Measurements from ENCODE around the gene C19orf38. TPM values are rescaled to one million over a fixed set of nuclear protein-coding genes. Genes with fewer than 3 reads are reported as not detected.
A peak's percentile ranks its signal among the peaks of the same experiment; 100 is the strongest.

C19orf38 gene
- total and polyA plus RNA-seq, 9 of the 15 experiments (the other 6 are each of a cell fraction or from before 2014, with no cell fraction given) = 0.14 to 0.18 TPM; not detected in 7

DNA sequence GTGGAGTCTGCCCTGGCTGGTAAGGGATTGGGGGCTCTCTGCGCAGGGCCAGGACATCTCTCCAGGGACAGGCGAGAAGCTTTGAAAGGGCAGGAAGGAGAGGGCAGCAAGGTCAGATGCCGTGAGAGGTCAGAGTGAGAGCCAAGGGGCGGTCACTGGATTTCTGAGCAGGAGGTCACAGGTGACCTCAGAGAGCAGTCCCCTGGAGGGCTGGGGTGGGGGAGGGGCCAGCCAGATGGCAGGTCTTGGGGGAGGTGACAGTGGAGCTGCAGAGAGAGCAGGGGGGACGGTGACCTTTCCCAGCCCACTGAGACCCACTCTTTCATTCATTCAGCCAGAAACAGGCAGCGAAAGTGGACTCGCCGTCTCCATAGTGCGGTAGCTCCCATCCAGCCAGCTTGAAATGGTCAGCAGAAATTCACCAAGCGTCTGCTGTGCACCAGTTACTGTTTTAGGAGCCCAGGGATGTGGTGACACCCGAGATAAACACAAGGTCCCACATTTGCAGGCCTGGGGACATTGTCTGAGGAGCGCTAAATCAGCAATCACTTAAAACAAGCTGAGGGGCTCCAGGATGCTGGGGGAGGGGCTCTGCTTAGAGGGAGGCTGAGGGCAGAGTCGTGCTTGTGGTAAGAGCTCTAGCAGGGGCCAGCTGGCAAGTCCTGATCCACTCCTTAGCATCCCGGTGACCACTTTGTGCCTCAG is 33.3 kb downstream of the C19orf38 start:
- Histone ChIP-seq H3K4me3 (no peak overlapping the region), H3K4me2 (ENCODE audit: insufficient read depth, low read length) (0 out of 2 replicates have a peak overlapping the region, but pooled peaks have one; percentile 10), H3K27me3 (ENCODE audit: control insufficient read depth in 2 of 2, insufficient read depth in 2 of 2, low read length in 2 of 2) (no peaks in the 10 kb centered on the region; a peak in 1 of 5 replicates), H3K4me1 (replicated peaks in 1 of 2; ENCODE audit: control insufficient read depth in 2 of 2, insufficient read depth in 2 of 2, low read length in 2 of 2) (peaks cover 53 to 70% of the 10 kb centered on the region in 2 experiments), H2AFZ (ENCODE audit: low read depth, low read length) (no peak overlapping the region), H3K79me2 (ENCODE audit: control insufficient read depth, insufficient read depth, low read length) (peaks cover 89% of the 10 kb centered on the region), H3K27ac (ENCODE audit: extremely low read depth, low read depth, low read length) (peak overlapping the region; percentile 61; the same call in 2 of the 3 replicates), H4K20me1 (replicated peaks; ENCODE audit: control insufficient read depth, insufficient read depth, low read length) (no peaks in the 10 kb centered on the region), H3K9me1 (ENCODE audit: control insufficient read depth, insufficient read depth, low read length) (no peaks in the 10 kb centered on the region), H3K36me3 (ENCODE audit: control insufficient read depth, insufficient read depth, low read length) (peaks cover 21% of the 10 kb centered on the region; the same call in 2 of the 3 replicates), H3K9me3 (replicated peaks; ENCODE audit: control insufficient read depth, insufficient read depth, low read depth, low read length) (no peaks in the 10 kb centered on the region), H3K9ac (ENCODE audit: insufficient read depth in 1 of 2, low read depth in 2 of 2, low read length in 2 of 2) (peak overlapping the region; percentile 38 to 84)
- intact Hi-C loops (cut with micrococcal nuclease) (no loop called here), in situ Hi-C loops (cut with MboI) (no loop called here)
- FAIRE-seq (no peak), ATAC-seq (peak; percentile 41), DNase-seq (ENCODE audit: extremely low read depth in 1 of 4, low spot score in 3 of 4) (peak; percentile 58 to 75 (median 72))
- 40% methylated on average over 14 of the region's 14 CpGs for WGBS (ENCODE audit: insufficient coverage, low coverage, missing lambda C conversion rate)
- ChIA-PET CTCF (ENCODE audit: low intra/inter-chr PET ratio) (no interaction called here), POLR2A (interaction anchor here (0.9 to 1.1 kb wide), 6 partner anchors 9 to 480 kb away, joined by 3 to 4 read pairs (median 3); partner anchors contain the start of gene TMED1)
- peak; percentile 25 to 41; a peak in 2 of 4 replicates for TF ChIP-seq NRF1 (conservative IDR thresholded peaks at IDR 0.05 in 1 of 2, IDR thresholded peaks at IDR 0.05 in 1 of 2)
- 0 out of 2 replicates have a peak, but pooled peaks have one; percentile 22 for TF ChIP-seq ZNF282 (CRISPR knock-in tag; IDR thresholded peaks at IDR 0.05)
- no peak for TF ChIP-seq CSDE1 (IDR thresholded peaks at IDR 0.05)
- peak; percentile 62; the same call in 1 of the 2 replicates for TF ChIP-seq ZBTB7A (IDR thresholded peaks at IDR 0.05; ENCODE audit: borderline replicate concordance, control insufficient read depth, low read depth, low read length)
- peak; percentile 66 for TF ChIP-seq NR2C1 (IDR thresholded peaks at IDR 0.05)
- TF ChIP-seq NR2C1 (tag; IDR thresholded peaks at IDR 0.05) = peak; percentile 29; the same call in 1 of the 2 replicates
- no peak for TF ChIP-seq RBM17 (IDR thresholded peaks at IDR 0.05; ENCODE audit: borderline replicate concordance, low read depth, low read length)
- no peak for TF ChIP-seq POLR2AphosphoS5 (IDR thresholded peaks at IDR 0.05; ENCODE audit: control insufficient read depth, insufficient read depth, low read depth, low read length)
- TF ChIP-seq DPF2 (IDR thresholded peaks at IDR 0.05) = 0 out of 2 replicates have a peak, but pooled peaks have one; percentile 18
- peak; percentile 62; the same call in 1 of the 2 replicates for TF ChIP-seq ESRRA (IDR thresholded peaks at IDR 0.05; ENCODE audit: borderline replicate concordance, low read depth)
- BruUV-seq (replicated peaks) = no TSS peak

Measured in K562 (cell line).